SK-N-SH (cell line): Measurements from ENCODE around the gene RBMS3. TPM values are rescaled to one million over a fixed set of nuclear protein-coding genes. Genes with fewer than 3 reads are reported as not detected.

Experiments
- CTCF ChIA-PET: fragments of 300-600, 350-600 bp; formaldehyde crosslinking; extraction: SDS; loops from one replicate; lab custom pipeline; 2021; lab: Yijun Ruan, JAX
- POLR2A ChIA-PET: fragments of 350-600 bp; sonication (Branson Sonifier 250); formaldehyde crosslinking; extraction: SDS; loops from one replicate; lab custom pipeline; 2020; ENCODE audit warnings: antibody characterized with exemption, inconsistent platforms; lab: Yijun Ruan, JAX
- DNase-seq: peaks from one replicate; pipeline ENCODE4 v3.0.0; 2012
- H2AFZ ChIP-seq: fragments of 200-600 bp; sonication (generic); 2 replicates; pipeline ENCODE4 v1.8.1; 2016; ENCODE audit warnings: antibody characterized with exemption, mild to moderate bottlenecking, low read depth
- H3F3A ChIP-seq: fragments of 200-600 bp; sonication (generic); replicated peaks from 2 replicates; pipeline ENCODE3; 2016; ENCODE audit warnings: antibody characterized with exemption, mild to moderate bottlenecking; ENCODE audit not compliant: insufficient read depth
- H3K27ac ChIP-seq, 2 experiments: fragments of 200-500 bp in 1 of 2; fragments of 200-600 bp in 1 of 2; sonication (Bioruptor generic) in 1 of 2; sonication (generic), shearing (Covaris generic) in 1 of 2; 2 replicates each; pipeline versions ENCODE4 v1.5.1 to v1.6.1; 2014 to 2016; ENCODE audit warnings: low read depth in 2 of 2, inconsistent platforms in 1 of 2, low read length in 1 of 2, mild to moderate bottlenecking in 1 of 2, mixed read lengths in 1 of 2
- H3K27me3 ChIP-seq: fragments of 200-600 bp; sonication (generic), shearing (Covaris generic); 2 replicates; pipeline ENCODE4 v1.6.1; 2016; ENCODE audit warnings: mixed run types; ENCODE audit not compliant: insufficient read depth
- H3K36me3 ChIP-seq, 2 experiments: fragments of 200-500 bp in 1 of 2; fragments of 200-600 bp in 1 of 2; sonication (Bioruptor generic) in 1 of 2; sonication (generic) in 1 of 2; replicated peaks in 1 of 2; 2 replicates each; pipeline versions ENCODE3 to v1.5.1; 2014 to 2016; ENCODE audit warnings: low read length in 1 of 2, mild to moderate bottlenecking in 1 of 2; ENCODE audit not compliant: insufficient read depth in 2 of 2, control insufficient read depth in 1 of 2
- H3K4me1 ChIP-seq, 2 experiments: fragments of 200-500 bp in 1 of 2; fragments of 200-600 bp in 1 of 2; sonication (Bioruptor generic) in 1 of 2; sonication (generic), shearing (Covaris generic) in 1 of 2; 2 replicates each; pipeline versions ENCODE4 v1.5.1 to v1.6.1; 2014 to 2016; ENCODE audit warnings: low read depth in 1 of 2, low read length in 1 of 2, mixed run types in 1 of 2; ENCODE audit not compliant: insufficient read depth in 2 of 2, control insufficient read depth in 1 of 2
- H3K4me2 ChIP-seq: fragments of 200-600 bp; sonication (generic), shearing (Covaris generic); 2 replicates; pipeline ENCODE4 v1.6.1; 2017; ENCODE audit warnings: mixed run types
- H3K4me3 ChIP-seq, 2 experiments: fragments of 200-500 bp in 1 of 2; fragments of 200-600 bp in 1 of 2; sonication (Bioruptor generic) in 1 of 2; sonication (generic), shearing (Covaris generic) in 1 of 2; 2 replicates each; pipeline versions ENCODE4 v1.5.1 to v1.8.1; 2014 to 2016; ENCODE audit warnings: low read depth in 2 of 2, inconsistent platforms in 1 of 2, low read length in 1 of 2, mild to moderate bottlenecking in 1 of 2, mixed read lengths in 1 of 2, moderate library complexity in 1 of 2
- H3K79me2 ChIP-seq: fragments of 200-600 bp; sonication (generic); 2 replicates; pipeline ENCODE4 v1.8.1; 2017; ENCODE audit warnings: mild to moderate bottlenecking; ENCODE audit not compliant: insufficient read depth
- H3K9ac ChIP-seq: fragments of 200-600 bp; sonication (generic); 2 replicates; pipeline ENCODE4 v1.6.1; 2017; ENCODE audit warnings: mixed run types
- H3K9me2 ChIP-seq: fragments of 200-600 bp; sonication (generic); 2 replicates; pipeline ENCODE4 v1.6.1; 2017; ENCODE audit warnings: mixed run types
- H3K9me3 ChIP-seq: fragments of 200-600 bp; sonication (generic); 2 replicates; pipeline ENCODE4 v1.6.1; 2017; ENCODE audit warnings: mixed run types, mild to moderate bottlenecking, moderate library complexity
- H4K20me1 ChIP-seq: fragments of 200-600 bp; sonication (generic); 2 replicates; pipeline ENCODE4 v1.6.1; 2017; ENCODE audit warnings: mild to moderate bottlenecking, mixed run types; ENCODE audit not compliant: insufficient read depth
- CHD2 ChIP-seq: fragments of 150-350 bp; IDR thresholded peaks from 2 replicates; pipeline ENCODE4 v1.6.1; 2018; ENCODE audit warnings: low read length; ENCODE audit not compliant: partially characterized antibody
- EP300 ChIP-seq, 2 experiments: IDR thresholded peaks; 2 replicates each; pipeline versions ENCODE4 v1.4.0 to v1.6.1; 2012; ENCODE audit warnings: borderline replicate concordance in 1 of 2, low read depth in 1 of 2, low read length in 1 of 2
- GABPA ChIP-seq: IDR thresholded peaks from 2 replicates; pipeline ENCODE4 v1.4.0; 2012; ENCODE audit warnings: low read depth, mild to moderate bottlenecking
- GATA2 ChIP-seq: sonication (generic); formaldehyde crosslinking; IDR thresholded peaks from 2 replicates; pipeline ENCODE4 v1.5.0; 2020; ENCODE audit warnings: mild to moderate bottlenecking, missing genetic modification reagents
- JUND ChIP-seq: IDR thresholded peaks from 2 replicates; pipeline ENCODE4 v1.4.0; 2012
- MXI1 ChIP-seq: IDR thresholded peaks from 2 replicates; pipeline ENCODE4 v1.6.1; 2012; ENCODE audit warnings: mild to moderate bottlenecking, low read depth, low read length, improper control_type of control experiment
- NFIC ChIP-seq: IDR thresholded peaks from 2 replicates; pipeline ENCODE4 v1.4.0; 2012; ENCODE audit warnings: borderline replicate concordance
- RAD21 ChIP-seq: IDR thresholded peaks from 2 replicates; pipeline ENCODE4 v1.6.1; 2012; ENCODE audit warnings: mild to moderate bottlenecking, low read length
- REST ChIP-seq: IDR thresholded peaks from 2 replicates; pipeline ENCODE4 v1.6.1; 2012; ENCODE audit warnings: mild to moderate bottlenecking, low read depth, low read length, moderate library complexity
- RFX5 ChIP-seq: IDR thresholded peaks from 2 replicates; pipeline ENCODE4 v1.6.1; 2012; ENCODE audit warnings: mild to moderate bottlenecking, improper control_type of control experiment, low read length
- SMC3 ChIP-seq: IDR thresholded peaks from 2 replicates; pipeline ENCODE4 v1.6.1; 2012; ENCODE audit warnings: low read depth, low read length, improper control_type of control experiment
- TAF1 ChIP-seq: IDR thresholded peaks from 2 replicates; pipeline ENCODE4 v1.6.1; 2012; ENCODE audit warnings: low read depth, mild to moderate bottlenecking, low read length, moderate library complexity, borderline replicate concordance
- TCF12 ChIP-seq: IDR thresholded peaks from 2 replicates; pipeline ENCODE4 v1.4.0; 2012
- WGBS: methylation state at CpG from one replicate; pipeline ENCODE4 v1.1.6; 2017; ENCODE audit warnings: low lambda C conversion rate; 5-methylcytosine and 5-hydroxymethylcytosine counted together
- polyA plus RNA-seq, 3 experiments: library from polyadenylated mRNA; depleted of rRNA; stranded (reverse); fragments of >200 nt; gene quantifications; 2 replicates each; pipeline ENCODE4 v1.2.3, GENCODE V29; 2012

The RBMS3 gene
- polyA plus RNA-seq, 1 of the 3 experiments (the other 2 are of a cell fraction): 8.2 TPM

- Histone ChIP-seq H3K4me3 (no peak overlapping the region), H3K9me3 (no peaks in the 10 kb centered on the region), H3K9me2 (no peaks in the 10 kb centered on the region), H3K4me1 (peaks cover 10 to 35% of the 10 kb centered on the region in 2 experiments), H4K20me1 (no peaks in the 10 kb centered on the region), H3K79me2 (peaks cover 82% of the 10 kb centered on the region), H3K9ac (no peak overlapping the region), H3F3A (peaks cover 44% of the 10 kb centered on the region), H3K4me2 (no peak overlapping the region), H3K36me3 (peaks cover 12 to 27% of the 10 kb centered on the region in 2 experiments), H2AFZ (no peak overlapping the region), H3K27me3 (no peaks in the 10 kb centered on the region), H3K27ac (peak overlapping the region; percentile 23 to 98; a peak in 3 of 4 replicates)
- POLR2A ChIA-PET: no interaction called here
- CTCF ChIA-PET: no interaction called here
- TF ChIP-seq GATA2 (CRISPR knock-in tag) (peak; percentile 60), EP300 (IDR thresholded peaks at IDR 0.05; ENCODE audit: borderline replicate concordance in 1 of 2, low read depth in 1 of 2, low read length in 1 of 2) (0 out of 4 replicates have a peak, but pooled peaks of 1 of the 2 experiments have one; percentile 40), SMC3 (no peak), JUND (0 out of 2 replicates have a peak, but pooled peaks have one; percentile 5), NFIC (no peak), REST (no peak), RAD21 (no peak), TCF12 (peak; percentile 64), MXI1 (no peak), GABPA (no peak), TAF1 (no peak)
- DNase-seq: no peak
- WGBS: 83% methylated on average over 1 of the region's 1 CpG
These were observed 100.7 kb downstream of the RBMS3 start for GRCh38 chr3:29381595-29381994.

GRCh38 chr3:29382409-29382808, 101.5 kb downstream of the RBMS3 start:
- TF ChIP-seq CHD2: no peak
- no peak for TF ChIP-seq RFX5
- no peak for TF ChIP-seq TAF1
- TF ChIP-seq, all 33 proteins: peak for 0
- H3K9me3 ChIP-seq: no peaks in the 10 kb centered on the region
- H3K9ac ChIP-seq: no peak overlapping the region
- H4K20me1 ChIP-seq: no peaks in the 10 kb centered on the region
- no peak overlapping the region for H3K4me3 ChIP-seq
- ChIA-PET POLR2A (no interaction called here), CTCF (no interaction called here)
- H3F3A ChIP-seq: peaks cover 44% of the 10 kb centered on the region
- peaks cover 10 to 35% of the 10 kb centered on the region in 2 experiments for H3K4me1 ChIP-seq
- no peak overlapping the region for H3K4me2 ChIP-seq
- H3K27me3 ChIP-seq: no peaks in the 10 kb centered on the region
- no peak overlapping the region for H2AFZ ChIP-seq
- DNase-seq: no peak
- H3K36me3 ChIP-seq: peaks cover 18 to 33% of the 10 kb centered on the region in 2 experiments
- 91% methylated on average over 6 of the region's 6 CpGs for WGBS
- H3K27ac ChIP-seq: peak overlapping the region in 1 of 2 experiments; percentile 98; a peak in 2 of 4 replicates
- peaks cover 82% of the 10 kb centered on the region for H3K79me2 ChIP-seq
- H3K9me2 ChIP-seq: no peaks in the 10 kb centered on the region
